Measurements from ENCODE around the gene TAAR8. TPM values are rescaled to one million over a fixed set of nuclear protein-coding genes. Genes with fewer than 3 reads are reported as not detected.

TAAR8 gene
- total RNA-seq (not detected), polyA plus RNA-seq (not detected)

DNA sequence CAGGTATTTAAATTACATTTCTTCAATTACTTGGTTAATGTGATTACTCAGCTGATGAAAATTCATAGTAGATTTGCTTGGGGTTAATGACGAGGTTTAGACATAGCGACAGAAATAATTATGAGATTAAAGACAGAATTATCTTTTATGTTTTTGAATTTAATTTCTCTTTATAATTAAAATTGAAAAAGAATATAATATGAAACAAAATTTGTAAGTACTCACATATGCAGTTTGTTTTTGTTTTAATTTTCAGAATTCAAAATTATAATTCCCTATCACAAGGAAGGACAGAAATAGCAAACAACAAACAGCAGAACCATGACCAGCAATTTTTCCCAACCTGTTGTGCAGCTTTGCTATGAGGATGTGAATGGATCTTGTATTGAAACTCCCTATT, at the start of gene TAAR8:
Gene TAAR8, plus strand, starts transcription at position 301 of the 400 bp plus-strand sequence. Its CDS starts 21 bp downstream, at position 322.
- Mint-ChIP-seq H3K4me3 (no peak within 1 kb of the TSS), H3K9me3 (no peaks in the 10 kb centered on the region), H3K4me1 (no peaks in the 10 kb centered on the region), H3K27ac (no peak within 1 kb of the TSS), H3K27me3 (peaks cover 14% of the 10 kb centered on the region), H3K36me3 (no peaks in the 10 kb centered on the region)
- ATAC-seq (ENCODE audit: low read depth in 2 of 2) (no peak), DNase-seq (no peak)
- no peaks in the 10 kb centered on the region for H3K4me1 ChIP-seq (ENCODE audit: control insufficient read depth, insufficient read depth, low read length, poor library complexity, severe bottlenecking)
- no peaks in the 10 kb centered on the region for H3K36me3 ChIP-seq (ENCODE audit: control insufficient read depth, insufficient read depth, low read length)
- H3K27ac ChIP-seq (ENCODE audit: insufficient read depth, low read length, poor library complexity, severe bottlenecking): no peak within 1 kb of the TSS
- H3K27me3 ChIP-seq (ENCODE audit: control insufficient read depth, insufficient read depth, low read length): peaks cover 10% of the 10 kb centered on the region
- no peak within 1 kb of the TSS for H3K4me3 ChIP-seq (ENCODE audit: low read depth, low read length)
- H3K9me3 ChIP-seq (ENCODE audit: control insufficient read depth in 2 of 2, low read length in 2 of 2): no peaks in the 10 kb centered on the region

DNA sequence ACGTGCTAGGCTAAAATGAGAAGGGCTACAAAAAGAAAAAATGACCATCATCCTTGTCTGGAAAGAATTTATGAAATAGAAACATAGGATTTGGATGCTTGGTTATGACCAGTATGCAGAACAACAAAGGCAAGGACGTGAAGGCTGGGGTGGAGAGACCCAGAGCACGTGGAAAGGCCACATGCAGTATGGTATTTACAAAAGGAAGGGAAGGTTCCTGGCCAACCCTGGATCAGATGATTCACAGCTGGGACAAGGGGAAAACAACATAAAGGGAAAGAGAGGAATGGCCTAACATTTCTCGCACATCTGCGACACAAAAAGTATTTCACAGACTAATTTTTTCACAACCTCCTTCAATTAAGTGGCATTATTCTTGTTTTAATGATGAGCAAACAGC, 47.7 kb upstream of the TAAR8 start:
- H3K4me1 Mint-ChIP-seq: peaks cover 28 to 72% (median 47%) of the 10 kb centered on the region in 4 donors
- no peak for DNase-seq
- H3K27me3 Mint-ChIP-seq: no peaks in the 10 kb centered on the region
- Histone ChIP-seq H3K4me1 (ENCODE audit: control insufficient read depth, insufficient read depth, low read length, poor library complexity, severe bottlenecking) (peaks cover 7% of the 10 kb centered on the region), H3K27me3 (ENCODE audit: control insufficient read depth, insufficient read depth, low read length) (no peaks in the 10 kb centered on the region), H3K27ac (ENCODE audit: insufficient read depth, low read length, poor library complexity, severe bottlenecking) (no peak overlapping the region), H3K9me3 (ENCODE audit: control insufficient read depth in 2 of 2, low read length in 2 of 2) (no peaks in the 10 kb centered on the region), H3K36me3 (ENCODE audit: control insufficient read depth, insufficient read depth, low read length) (peaks cover 30% of the 10 kb centered on the region), H3K4me3 (ENCODE audit: low read depth, low read length) (no peak overlapping the region)
- no peak overlapping the region for H3K27ac Mint-ChIP-seq
- no peak for ATAC-seq (ENCODE audit: low read depth in 2 of 2)
- H3K36me3 Mint-ChIP-seq: peaks cover 32% of the 10 kb centered on the region
- H3K4me3 Mint-ChIP-seq: no peak overlapping the region
- no peaks in the 10 kb centered on the region for H3K9me3 Mint-ChIP-seq

- DNase-seq (no peak), ATAC-seq (ENCODE audit: low read depth in 2 of 2) (no peak)
- Mint-ChIP-seq H3K36me3 (peaks cover 28% of the 10 kb centered on the region), H3K4me3 (no peak overlapping the region), H3K27ac (no peak overlapping the region), H3K9me3 (no peaks in the 10 kb centered on the region), H3K27me3 (no peaks in the 10 kb centered on the region), H3K4me1 (peaks cover 28 to 70% (median 45%) of the 10 kb centered on the region in 4 donors)
- Histone ChIP-seq H3K4me3 (ENCODE audit: low read depth, low read length) (no peak overlapping the region), H3K4me1 (ENCODE audit: control insufficient read depth, insufficient read depth, low read length, poor library complexity, severe bottlenecking) (peaks cover 6% of the 10 kb centered on the region), H3K27ac (ENCODE audit: insufficient read depth, low read length, poor library complexity, severe bottlenecking) (no peak overlapping the region), H3K36me3 (ENCODE audit: control insufficient read depth, insufficient read depth, low read length) (peaks cover 27% of the 10 kb centered on the region), H3K27me3 (ENCODE audit: control insufficient read depth, insufficient read depth, low read length) (no peaks in the 10 kb centered on the region), H3K9me3 (ENCODE audit: control insufficient read depth in 2 of 2, low read length in 2 of 2) (no peaks in the 10 kb centered on the region)
Observed at GRCh38 chr6:132505158-132505557, 47.3 kb upstream of the TAAR8 start.

DNA sequence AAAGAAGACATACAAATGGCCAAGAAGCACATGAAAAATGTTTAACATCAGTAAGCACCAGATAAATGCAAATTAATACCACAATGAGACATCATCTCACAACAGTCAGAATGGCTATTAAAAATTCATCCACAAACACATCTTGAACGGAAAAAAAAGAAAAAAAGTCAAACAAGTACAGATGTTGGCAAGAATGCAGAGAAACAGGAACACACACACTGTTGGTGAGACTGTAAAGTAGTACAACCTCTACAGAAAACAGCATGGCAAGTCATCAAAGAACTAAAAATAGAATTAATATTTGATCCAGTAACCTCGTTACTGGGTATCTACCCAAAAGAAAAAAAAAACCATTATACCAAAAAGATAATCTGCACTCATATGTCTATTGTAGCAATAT, 46.0 kb upstream of the TAAR8 start:
- peak overlapping the region in 1 of 4 donors; percentile 3 for H3K4me3 Mint-ChIP-seq
- Histone ChIP-seq H3K36me3 (ENCODE audit: control insufficient read depth, insufficient read depth, low read length) (peaks cover 17% of the 10 kb centered on the region), H3K4me3 (ENCODE audit: low read depth, low read length) (no peak overlapping the region), H3K9me3 (ENCODE audit: control insufficient read depth in 2 of 2, low read length in 2 of 2) (no peaks in the 10 kb centered on the region), H3K4me1 (ENCODE audit: control insufficient read depth, insufficient read depth, low read length, poor library complexity, severe bottlenecking) (peaks cover 17% of the 10 kb centered on the region), H3K27me3 (ENCODE audit: control insufficient read depth, insufficient read depth, low read length) (no peaks in the 10 kb centered on the region), H3K27ac (ENCODE audit: insufficient read depth, low read length, poor library complexity, severe bottlenecking) (no peak overlapping the region)
- no peak overlapping the region for H3K27ac Mint-ChIP-seq
- ATAC-seq (ENCODE audit: low read depth in 2 of 2) (no peak), DNase-seq (no peak)
- peaks cover 20% of the 10 kb centered on the region for H3K36me3 Mint-ChIP-seq
- H3K4me1 Mint-ChIP-seq: peaks cover 30 to 73% (median 49%) of the 10 kb centered on the region in 4 donors
- no peaks in the 10 kb centered on the region for H3K9me3 Mint-ChIP-seq
- no peaks in the 10 kb centered on the region for H3K27me3 Mint-ChIP-seq

GRCh38 chr6:132506869-132507808, 45.3 kb upstream of the TAAR8 start:
- H3K4me3 ChIP-seq (ENCODE audit: low read depth, low read length): no peak overlapping the region
- peaks cover 37 to 78% (median 53%) of the 10 kb centered on the region in 4 donors for H3K4me1 Mint-ChIP-seq

GRCh38 chr6:132511210-132511830, 41.2 kb upstream of the TAAR8 start:
- no peak overlapping the region for H3K27ac ChIP-seq (ENCODE audit: insufficient read depth, low read length, poor library complexity, severe bottlenecking)
- no peak for ATAC-seq (ENCODE audit: low read depth in 2 of 2)
- Mint-ChIP-seq H3K27ac (peak overlapping the region in 2 of 3 donors; percentile 32 to 70), H3K4me1 (peaks cover 26 to 63% (median 41%) of the 10 kb centered on the region in 4 donors), H3K9me3 (no peaks in the 10 kb centered on the region), H3K27me3 (peaks cover 20% of the 10 kb centered on the region), H3K4me3 (peak overlapping the region; percentile 91 to 97 (median 94)), H3K36me3 (peaks cover 12% of the 10 kb centered on the region)
- peak overlapping the region; percentile 93 for H3K4me3 ChIP-seq (ENCODE audit: low read depth, low read length)
- H3K27me3 ChIP-seq (ENCODE audit: control insufficient read depth, insufficient read depth, low read length): no peaks in the 10 kb centered on the region
- peaks cover 4% of the 10 kb centered on the region for H3K36me3 ChIP-seq (ENCODE audit: control insufficient read depth, insufficient read depth, low read length)
- peaks cover 33% of the 10 kb centered on the region for H3K4me1 ChIP-seq (ENCODE audit: control insufficient read depth, insufficient read depth, low read length, poor library complexity, severe bottlenecking)
- no peak for DNase-seq
- H3K9me3 ChIP-seq (ENCODE audit: control insufficient read depth in 2 of 2, low read length in 2 of 2): no peaks in the 10 kb centered on the region

More at GRCh38 chr6:132506869-132507808, 45.3 kb upstream of the TAAR8 start:
- H3K27me3 Mint-ChIP-seq: no peaks in the 10 kb centered on the region
- Histone ChIP-seq H3K9me3 (ENCODE audit: control insufficient read depth in 2 of 2, low read length in 2 of 2) (no peaks in the 10 kb centered on the region), H3K36me3 (ENCODE audit: control insufficient read depth, insufficient read depth, low read length) (peaks cover 11% of the 10 kb centered on the region), H3K27me3 (ENCODE audit: control insufficient read depth, insufficient read depth, low read length) (no peaks in the 10 kb centered on the region), H3K4me1 (ENCODE audit: control insufficient read depth, insufficient read depth, low read length, poor library complexity, severe bottlenecking) (peaks cover 24% of the 10 kb centered on the region), H3K27ac (ENCODE audit: insufficient read depth, low read length, poor library complexity, severe bottlenecking) (no peak overlapping the region)
- H3K27ac Mint-ChIP-seq: no peak overlapping the region
- H3K9me3 Mint-ChIP-seq: no peaks in the 10 kb centered on the region
- ATAC-seq (ENCODE audit: low read depth in 2 of 2) (no peak), DNase-seq (no peak)
- peaks cover 15% of the 10 kb centered on the region for H3K36me3 Mint-ChIP-seq
- H3K4me3 Mint-ChIP-seq: peak overlapping the region in 1 of 4 donors; percentile 3

- H3K27ac ChIP-seq (ENCODE audit: insufficient read depth, low read length, poor library complexity, severe bottlenecking): no peak overlapping the region
- Mint-ChIP-seq H3K9me3 (no peaks in the 10 kb centered on the region), H3K4me3 (peak overlapping the region; percentile 91 to 97 (median 94)), H3K27ac (peak overlapping the region in 1 of 3 donors; percentile 70), H3K36me3 (peaks cover 12% of the 10 kb centered on the region), H3K27me3 (peaks cover 20% of the 10 kb centered on the region), H3K4me1 (peaks cover 26 to 58% (median 36%) of the 10 kb centered on the region in 4 donors)
- peaks cover 29% of the 10 kb centered on the region for H3K4me1 ChIP-seq (ENCODE audit: control insufficient read depth, insufficient read depth, low read length, poor library complexity, severe bottlenecking)
- no peak for ATAC-seq (ENCODE audit: low read depth in 2 of 2)
- peak overlapping the region; percentile 93 for H3K4me3 ChIP-seq (ENCODE audit: low read depth, low read length)
- H3K27me3 ChIP-seq (ENCODE audit: control insufficient read depth, insufficient read depth, low read length): no peaks in the 10 kb centered on the region
- peaks cover 4% of the 10 kb centered on the region for H3K36me3 ChIP-seq (ENCODE audit: control insufficient read depth, insufficient read depth, low read length)
- DNase-seq: no peak
- no peaks in the 10 kb centered on the region for H3K9me3 ChIP-seq (ENCODE audit: control insufficient read depth in 2 of 2, low read length in 2 of 2)
Observed at GRCh38 chr6:132511831-132512220, 40.6 kb upstream of the TAAR8 start.
